WERI-Rb-1 (cell line): ENCODE data around the gene CCDC178.

Experiments
- DNase-seq: peaks from one replicate; pipeline ENCODE4 v3.0.0-alpha.2; 2020
- H3K27ac ChIP-seq: fragments of 250-450 bp; sonication (Bioruptor Pico); 2 replicates; pipeline ENCODE4 v1.5.1; 2020; ENCODE audit warnings: mild to moderate bottlenecking, moderate library complexity
- H3K27me3 ChIP-seq: fragments of 250-450 bp; sonication (Bioruptor Pico); 2 replicates; pipeline ENCODE4 v1.5.1; 2021; ENCODE audit warnings: mild to moderate bottlenecking, low read depth, moderate library complexity; ENCODE audit not compliant: insufficient read depth, severe bottlenecking
- H3K36me3 ChIP-seq: fragments of 250-450 bp; sonication (Bioruptor Pico); 2 replicates; pipeline ENCODE4 v1.5.1; 2020; ENCODE audit warnings: mild to moderate bottlenecking, moderate library complexity
- H3K4me3 ChIP-seq: 2 replicates; pipeline ENCODE4 v1.5.1; 2011; ENCODE audit warnings: low read depth, mild to moderate bottlenecking, control low read depth, low read length
- H3K9me3 ChIP-seq: fragments of 250-450 bp; sonication (Bioruptor Pico); 2 replicates; pipeline ENCODE4 v1.5.1; 2021; ENCODE audit warnings: mild to moderate bottlenecking, moderate library complexity; ENCODE audit not compliant: severe bottlenecking
- CTCF ChIP-seq: IDR thresholded peaks from 2 replicates; pipeline ENCODE4 v1.5.1; 2011; ENCODE audit warnings: low read depth, mild to moderate bottlenecking, control low read depth, inconsistent platforms, low read length

CCDC178 gene

DNA sequence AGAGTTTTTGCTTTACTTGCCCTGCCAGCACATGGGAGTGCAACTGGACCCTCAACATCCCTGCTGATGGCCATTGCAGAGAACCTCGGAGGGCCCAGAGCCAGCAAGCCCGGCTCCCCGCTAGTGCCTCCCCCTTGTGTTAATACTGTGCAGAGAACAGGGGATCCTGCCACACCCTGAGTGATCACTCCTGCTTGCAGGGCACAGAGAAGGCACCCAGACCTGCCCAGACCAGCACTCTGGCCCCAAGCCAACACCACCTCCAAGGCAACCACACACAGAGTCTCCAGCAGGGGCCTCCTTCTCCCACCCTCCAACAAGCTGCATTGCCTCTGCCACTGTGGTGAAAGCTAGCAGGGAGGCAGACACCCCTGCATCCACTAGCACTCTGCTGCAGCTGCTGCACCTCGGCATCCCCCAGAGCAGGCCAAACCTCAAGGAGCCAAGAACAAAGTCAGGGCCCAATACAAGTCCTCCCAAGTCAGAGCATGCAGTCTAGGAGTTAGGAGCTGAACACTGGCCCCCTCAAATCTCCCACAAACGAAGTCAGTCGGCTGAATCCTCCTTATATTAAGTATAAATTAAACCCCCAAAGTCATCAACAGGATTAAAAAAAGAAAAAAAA, 157.7 kb downstream of the CCDC178 start:
- Histone ChIP-seq H3K9me3 (no peaks in the 10 kb centered on the region), H3K27ac (no peak overlapping the region), H3K4me3 (no peak overlapping the region), H3K36me3 (no peaks in the 10 kb centered on the region), H3K27me3 (no peaks in the 10 kb centered on the region)
- TF ChIP-seq CTCF = no peak
- DNase-seq = no peak

DNA sequence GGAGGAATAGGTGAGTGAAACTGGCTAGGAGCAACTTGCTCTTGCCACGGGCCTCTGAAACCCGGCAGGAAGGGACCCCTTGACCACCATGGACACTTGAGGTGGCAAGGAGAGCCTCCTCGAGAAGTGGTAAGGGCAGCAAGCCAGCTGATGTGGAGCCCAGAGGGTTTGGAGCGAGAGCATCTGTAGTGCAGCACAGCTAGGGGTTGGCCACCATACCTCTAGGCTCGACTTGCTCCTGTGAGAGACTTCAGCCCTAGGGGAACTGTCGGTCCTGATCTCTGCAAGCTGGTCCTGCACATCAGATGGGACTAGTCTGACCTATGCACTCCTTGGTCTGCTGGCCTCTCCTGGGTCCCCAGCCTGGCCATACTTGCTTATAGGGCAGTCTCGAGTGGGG, 158.4 kb downstream of the CCDC178 start:
- no peak for DNase-seq
- H3K36me3 ChIP-seq = no peaks in the 10 kb centered on the region
- no peak overlapping the region for H3K4me3 ChIP-seq
- no peaks in the 10 kb centered on the region for H3K27me3 ChIP-seq
- TF ChIP-seq CTCF = no peak
- H3K9me3 ChIP-seq = no peaks in the 10 kb centered on the region
- H3K27ac ChIP-seq = no peak overlapping the region

GRCh38 chr18:33277431-33277830, 163.1 kb downstream of the CCDC178 start:
- no peak overlapping the region for H3K27ac ChIP-seq
- no peak for TF ChIP-seq CTCF
- no peaks in the 10 kb centered on the region for H3K9me3 ChIP-seq
- peak; percentile 50 for DNase-seq
- H3K36me3 ChIP-seq = no peaks in the 10 kb centered on the region
- H3K4me3 ChIP-seq = no peak overlapping the region
- no peaks in the 10 kb centered on the region for H3K27me3 ChIP-seq

- DNase-seq = no peak
- no peaks in the 10 kb centered on the region for H3K36me3 ChIP-seq
- H3K4me3 ChIP-seq = no peak overlapping the region
- H3K27ac ChIP-seq = no peak overlapping the region
- H3K27me3 ChIP-seq = no peaks in the 10 kb centered on the region
- no peak for TF ChIP-seq CTCF
- no peaks in the 10 kb centered on the region for H3K9me3 ChIP-seq
These were observed 164.7 kb downstream of the CCDC178 start for GRCh38 chr18:33275843-33276242.

GRCh38 chr18:33270297-33270696, 170.2 kb downstream of the CCDC178 start:
- no peak for DNase-seq
- peaks cover 1% of the 10 kb centered on the region for H3K27me3 ChIP-seq
- H3K4me3 ChIP-seq = no peak overlapping the region
- H3K9me3 ChIP-seq = no peaks in the 10 kb centered on the region
- no peak for TF ChIP-seq CTCF
- H3K27ac ChIP-seq = no peak overlapping the region
- no peaks in the 10 kb centered on the region for H3K36me3 ChIP-seq

DNA sequence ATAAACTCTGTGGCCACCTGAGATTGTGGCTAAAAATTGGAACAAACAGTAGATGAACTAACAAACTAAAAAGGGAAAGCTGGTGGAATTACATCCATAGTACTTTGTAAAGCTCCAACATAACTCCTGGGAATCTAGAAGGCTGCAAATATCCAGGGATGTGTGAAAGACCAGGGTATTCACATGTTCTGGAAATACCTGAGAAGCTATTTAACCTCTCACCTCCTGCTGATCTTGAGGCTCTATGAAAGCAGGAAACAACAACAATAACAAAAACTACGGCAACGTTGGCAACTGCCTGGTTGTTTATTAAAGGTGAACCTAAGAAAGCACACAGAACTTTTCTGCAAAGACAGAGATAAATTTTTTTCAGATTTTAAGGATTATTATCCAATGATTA, 171.3 kb downstream of the CCDC178 start:
- H3K36me3 ChIP-seq = no peaks in the 10 kb centered on the region
- DNase-seq = no peak
- no peak for TF ChIP-seq CTCF
- H3K4me3 ChIP-seq = no peak overlapping the region
- no peak overlapping the region for H3K27ac ChIP-seq
- peaks cover 3% of the 10 kb centered on the region for H3K27me3 ChIP-seq
- no peaks in the 10 kb centered on the region for H3K9me3 ChIP-seq
